Neural progenitor cell (in vitro differentiated cells): ENCODE measurements around the gene PPARA. TPM values are rescaled to one million over a fixed set of nuclear protein-coding genes. Genes with fewer than 3 reads are reported as not detected.

Source experiments
- DNase-seq: peaks from one replicate; pipeline ENCODE4 v3.0.0-alpha.2; 2016; ENCODE audit warnings: low spot score
- H2AFZ ChIP-seq: fragments of 200-600 bp; sonication (generic); replicated peaks from 2 replicates; pipeline ENCODE4 v1.6.1; 2016; ENCODE audit warnings: antibody characterized with exemption
- H3F3A ChIP-seq: fragments of 200-600 bp; sonication (generic); 2 replicates; pipeline ENCODE4 v1.6.1; 2016; ENCODE audit warnings: antibody characterized with exemption, low read depth
- H3K27ac ChIP-seq: fragments of 200-600 bp; sonication (generic); 2 replicates; pipeline ENCODE4 v1.5.1; 2016; ENCODE audit warnings: mild to moderate bottlenecking
- H3K27me3 ChIP-seq: fragments of 200-600 bp; sonication (generic); 2 replicates; pipeline ENCODE4 v1.6.1; 2016; ENCODE audit warnings: mild to moderate bottlenecking, moderate library complexity
- H3K36me3 ChIP-seq: fragments of 200-600 bp; sonication (generic); 2 replicates; pipeline ENCODE4 v1.5.1; 2016
- H3K4me1 ChIP-seq: fragments of 200-600 bp; sonication (generic); 2 replicates; pipeline ENCODE4 v1.6.1; 2016; ENCODE audit warnings: mixed run types
- H3K4me2 ChIP-seq: fragments of 200-600 bp; sonication (generic); 2 replicates; pipeline ENCODE4 v1.6.1; 2016
- H3K4me3 ChIP-seq: fragments of 200-600 bp; sonication (generic); 2 replicates; pipeline ENCODE4 v1.5.1; 2016
- H3K79me2 ChIP-seq: fragments of 200-600 bp; sonication (generic); 2 replicates; pipeline ENCODE4 v1.6.1; 2016; ENCODE audit warnings: low read depth
- H3K9ac ChIP-seq: fragments of 200-600 bp; sonication (generic); 2 replicates; pipeline ENCODE4 v1.6.1; 2016
- H3K9me3 ChIP-seq: fragments of 200-600 bp; sonication (generic); 2 replicates; pipeline ENCODE4 v1.5.1; 2016; ENCODE audit warnings: low read depth
- H4K20me1 ChIP-seq: fragments of 200-600 bp; sonication (generic); 2 replicates; pipeline ENCODE4 v1.6.1; 2016; ENCODE audit warnings: low read depth
- H3K27ac Mint-ChIP-seq: 3 replicates; pipeline ENCODE4 v1.8.0; 2021; ENCODE audit warnings: mixed read lengths
- H3K27me3 Mint-ChIP-seq: 2 replicates; pipeline ENCODE4 v1.8.0; 2022; ENCODE audit warnings: low read depth, mild to moderate bottlenecking, inconsistent platforms, moderate library complexity, mixed read lengths; ENCODE audit not compliant: insufficient read depth
- H3K36me3 Mint-ChIP-seq: 3 replicates; pipeline ENCODE4 v1.8.0; 2021; ENCODE audit warnings: mixed read lengths
- H3K4me1 Mint-ChIP-seq: 3 replicates; pipeline ENCODE4 v1.8.0; 2021; ENCODE audit warnings: mixed read lengths
- H3K4me3 Mint-ChIP-seq: 3 replicates; pipeline ENCODE4 v1.8.0; 2021; ENCODE audit warnings: mild to moderate bottlenecking, moderate library complexity, mixed read lengths
- H3K9me3 Mint-ChIP-seq: 3 replicates; pipeline ENCODE4 v1.8.0; 2020; ENCODE audit warnings: mixed read lengths
- EZH2 ChIP-seq: fragments of 200-600 bp; sonication (generic); IDR thresholded peaks from 2 replicates; pipeline ENCODE4 v1.6.1; 2017; ENCODE audit warnings: antibody characterized with exemption, mild to moderate bottlenecking, moderate library complexity
- EZH2phosphoT487 ChIP-seq: fragments of 200-600 bp; sonication (generic); IDR thresholded peaks from 2 replicates; pipeline ENCODE4 v1.6.1; 2017; ENCODE audit warnings: antibody characterized with exemption
- total RNA-seq: library from RNA; depleted of rRNA; stranded (reverse); fragments of >200 nt; gene quantifications from 2 replicates; pipeline ENCODE4 v1.2.3, GENCODE V29; 2015; ENCODE audit warnings: low replicate concordance
- TF ChIP-seq, protein P1 (sequence below): fragments of 200-600 bp; sonication (generic); IDR thresholded peaks from 2 replicates; pipeline ENCODE4 v1.5.1; 2017; ENCODE audit warnings: antibody characterized with exemption, mild to moderate bottlenecking

The PPARA gene
- total RNA-seq, 1 donor from 2014 or later: 5.2 TPM

DNA sequence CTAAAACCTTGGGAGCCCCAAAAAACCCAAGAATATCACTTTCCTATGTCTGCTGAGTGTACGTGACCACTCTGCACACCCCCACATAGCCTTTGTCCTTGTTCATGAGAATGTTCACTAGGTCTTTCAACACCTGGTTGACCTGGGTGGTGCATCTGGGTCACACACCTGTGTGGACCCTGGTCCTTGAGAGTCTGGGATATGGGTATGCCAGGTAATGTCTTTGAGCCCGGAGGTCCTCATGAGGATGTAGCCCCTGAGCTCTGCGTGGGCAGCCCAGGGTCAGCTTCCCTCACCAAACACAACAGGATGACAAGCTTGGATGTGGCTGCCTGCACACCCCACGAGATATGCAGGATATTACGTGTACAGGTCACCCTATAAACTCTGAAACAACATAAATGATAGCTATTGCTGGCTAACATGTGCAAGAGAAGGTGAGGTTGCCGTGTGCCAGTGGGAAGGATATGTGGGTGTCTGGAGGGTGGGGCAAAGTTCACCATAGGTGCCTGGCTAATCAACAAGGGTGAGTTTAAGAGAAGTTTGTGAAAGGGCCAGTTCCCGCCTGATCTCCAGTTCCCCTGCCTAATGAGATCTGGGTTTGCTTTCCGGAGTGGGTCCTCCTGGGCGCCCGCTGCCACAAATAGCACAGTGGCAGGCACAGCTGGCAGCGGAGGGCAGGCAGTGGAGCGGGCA, 1.4 kb upstream of the PPARA start:
- H3K27ac Mint-ChIP-seq: no peak overlapping the region

DNA sequence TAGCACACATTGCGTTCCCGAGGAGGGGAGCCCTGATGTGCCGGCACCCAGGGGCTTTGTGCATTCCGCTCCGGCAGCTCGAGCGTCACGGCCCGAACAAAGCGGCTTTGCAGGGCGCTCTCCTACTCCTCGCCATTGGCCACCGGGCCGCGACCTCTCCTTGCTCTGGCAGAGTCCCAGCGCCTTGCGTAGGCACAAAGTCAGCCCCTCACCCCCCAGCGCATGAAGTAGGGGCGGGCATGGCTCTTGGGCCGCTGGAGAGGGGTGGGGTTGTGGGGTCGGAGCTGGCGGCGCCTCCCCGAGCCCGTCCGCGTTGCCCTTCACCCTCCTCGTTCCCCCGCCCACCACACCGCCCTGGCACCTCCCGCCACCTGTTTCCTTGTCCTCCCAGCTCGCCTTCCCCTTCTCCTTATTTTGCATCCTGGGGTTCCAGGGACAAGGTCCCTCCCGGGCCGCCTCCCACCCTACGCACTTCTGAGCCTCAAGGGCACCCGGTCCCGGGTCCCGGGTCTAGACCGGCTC, 753 bp upstream of the PPARA start:
- no peaks in the 10 kb centered on the region for H3K36me3 ChIP-seq
- peak overlapping the region; percentile 73 for H3K4me3 ChIP-seq
- H3K9ac ChIP-seq: no peak overlapping the region
- H3K4me2 ChIP-seq: peak overlapping the region; percentile 97
- peak overlapping the region; percentile 96 for H2AFZ ChIP-seq
- peaks cover 24% of the 10 kb centered on the region for H3F3A ChIP-seq
- DNase-seq: peak; percentile 78
- no peaks in the 10 kb centered on the region for H3K9me3 ChIP-seq
- TF ChIP-seq EZH2: peak; percentile 55
- no peak for TF ChIP-seq EZH2phosphoT487
- TF ChIP-seq, protein P1, sequence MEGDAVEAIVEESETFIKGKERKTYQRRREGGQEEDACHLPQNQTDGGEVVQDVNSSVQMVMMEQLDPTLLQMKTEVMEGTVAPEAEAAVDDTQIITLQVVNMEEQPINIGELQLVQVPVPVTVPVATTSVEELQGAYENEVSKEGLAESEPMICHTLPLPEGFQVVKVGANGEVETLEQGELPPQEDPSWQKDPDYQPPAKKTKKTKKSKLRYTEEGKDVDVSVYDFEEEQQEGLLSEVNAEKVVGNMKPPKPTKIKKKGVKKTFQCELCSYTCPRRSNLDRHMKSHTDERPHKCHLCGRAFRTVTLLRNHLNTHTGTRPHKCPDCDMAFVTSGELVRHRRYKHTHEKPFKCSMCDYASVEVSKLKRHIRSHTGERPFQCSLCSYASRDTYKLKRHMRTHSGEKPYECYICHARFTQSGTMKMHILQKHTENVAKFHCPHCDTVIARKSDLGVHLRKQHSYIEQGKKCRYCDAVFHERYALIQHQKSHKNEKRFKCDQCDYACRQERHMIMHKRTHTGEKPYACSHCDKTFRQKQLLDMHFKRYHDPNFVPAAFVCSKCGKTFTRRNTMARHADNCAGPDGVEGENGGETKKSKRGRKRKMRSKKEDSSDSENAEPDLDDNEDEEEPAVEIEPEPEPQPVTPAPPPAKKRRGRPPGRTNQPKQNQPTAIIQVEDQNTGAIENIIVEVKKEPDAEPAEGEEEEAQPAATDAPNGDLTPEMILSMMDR: no peak
- H3K79me2 ChIP-seq: no peaks in the 10 kb centered on the region
- Mint-ChIP-seq H3K27me3 (peaks cover 47% of the 10 kb centered on the region), H3K9me3 (no peaks in the 10 kb centered on the region), H3K4me3 (peak overlapping the region; percentile 82), H3K36me3 (peaks cover 2% of the 10 kb centered on the region), H3K27ac (no peak overlapping the region), H3K4me1 (peaks cover 9% of the 10 kb centered on the region)
- H3K27me3 ChIP-seq: peaks cover 69% of the 10 kb centered on the region
- no peak overlapping the region for H3K27ac ChIP-seq
- H3K4me1 ChIP-seq: peaks cover 9% of the 10 kb centered on the region
- peaks cover 21% of the 10 kb centered on the region for H4K20me1 ChIP-seq

More for the DNA sequence above, 1.4 kb upstream of the PPARA start:
- Histone ChIP-seq H4K20me1 (peaks cover 21% of the 10 kb centered on the region), H2AFZ (peak overlapping the region; percentile 96), H3F3A (peaks cover 24% of the 10 kb centered on the region), H3K27me3 (peaks cover 69% of the 10 kb centered on the region), H3K36me3 (no peaks in the 10 kb centered on the region), H3K4me3 (peak overlapping the region; percentile 73), H3K4me2 (peak overlapping the region; percentile 97), H3K79me2 (no peaks in the 10 kb centered on the region), H3K9ac (no peak overlapping the region), H3K9me3 (no peaks in the 10 kb centered on the region), H3K4me1 (peaks cover 9% of the 10 kb centered on the region), H3K27ac (no peak overlapping the region)
- DNase-seq: no peak
- TF ChIP-seq, protein P1: no peak
- no peak for TF ChIP-seq EZH2phosphoT487
- no peak for TF ChIP-seq EZH2
- Mint-ChIP-seq H3K36me3 (peaks cover 2% of the 10 kb centered on the region), H3K9me3 (no peaks in the 10 kb centered on the region), H3K27me3 (peaks cover 49% of the 10 kb centered on the region), H3K4me3 (peak overlapping the region; percentile 82), H3K4me1 (peaks cover 9% of the 10 kb centered on the region)

DNA sequence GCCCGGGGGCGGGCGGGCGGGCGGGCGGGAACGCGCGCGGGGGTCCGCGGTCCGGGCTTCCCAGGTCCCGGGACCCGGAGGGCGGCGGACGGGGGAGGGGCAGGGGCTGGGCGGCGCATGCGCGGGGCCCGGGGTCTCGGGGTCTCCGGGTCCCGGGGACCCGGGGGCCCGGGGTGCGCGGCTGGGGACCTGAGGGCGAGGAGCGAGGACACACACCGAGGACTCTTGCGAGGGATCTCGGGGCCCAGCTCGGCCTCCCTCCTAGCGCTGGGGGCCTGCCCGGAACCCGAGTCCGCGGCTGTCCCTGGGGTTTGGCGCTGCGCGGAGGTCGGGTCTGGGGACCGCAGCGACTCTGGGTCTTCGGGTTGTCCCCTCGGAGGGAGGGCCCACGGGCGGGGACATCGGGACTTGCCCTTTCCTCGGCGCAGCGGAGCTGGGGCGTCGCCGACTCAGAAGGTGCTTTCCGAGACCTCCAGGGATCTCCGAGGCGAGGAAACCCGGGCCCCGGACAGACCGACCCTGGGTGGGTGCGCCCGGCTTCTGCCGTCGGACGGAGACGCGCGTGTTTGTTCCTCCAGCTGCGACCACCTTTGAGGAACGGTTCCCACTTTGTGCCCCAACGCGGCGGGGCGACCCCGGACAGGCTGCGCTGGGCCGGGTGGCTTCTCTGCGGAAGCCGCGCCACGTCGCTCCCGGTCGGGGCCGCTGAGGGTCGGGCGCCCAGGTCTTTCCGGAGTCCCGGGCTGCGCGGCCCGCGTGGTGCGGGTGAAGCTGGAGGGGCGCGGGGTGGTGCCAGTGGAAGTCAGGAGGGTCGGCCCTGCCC, 540 bp downstream of the PPARA start:
- H2AFZ ChIP-seq: peak overlapping the region; percentile 51
- H3K27me3 ChIP-seq: peaks cover 67% of the 10 kb centered on the region
- TF ChIP-seq EZH2: peak; percentile 90
- peak; percentile 89 for TF ChIP-seq EZH2phosphoT487
- TF ChIP-seq, protein P1: no peak

More for the DNA sequence above, 540 bp downstream of the PPARA start:
- no peaks in the 10 kb centered on the region for H3K9me3 Mint-ChIP-seq
- no peaks in the 10 kb centered on the region for H3K79me2 ChIP-seq
- H3K4me2 ChIP-seq: peak overlapping the region; percentile 71
- no peak overlapping the region for H3K27ac ChIP-seq
- H3K27ac Mint-ChIP-seq: no peak overlapping the region
- H3K4me1 Mint-ChIP-seq: peaks cover 9% of the 10 kb centered on the region
- no peaks in the 10 kb centered on the region for H3K9me3 ChIP-seq
- H3K36me3 Mint-ChIP-seq: peaks cover 2% of the 10 kb centered on the region
- H3K36me3 ChIP-seq: no peaks in the 10 kb centered on the region
- H3K4me3 ChIP-seq: peak overlapping the region; percentile 92
- peak; percentile 69 for DNase-seq
- H4K20me1 ChIP-seq: peaks cover 21% of the 10 kb centered on the region
- H3K4me1 ChIP-seq: peaks cover 9% of the 10 kb centered on the region
- no peak overlapping the region for H3K9ac ChIP-seq
- peak overlapping the region; percentile 84 for H3K4me3 Mint-ChIP-seq
- H3K27me3 Mint-ChIP-seq: peaks cover 45% of the 10 kb centered on the region
- H3F3A ChIP-seq: peaks cover 24% of the 10 kb centered on the region
